DMS114 treated with DMSO at 0.1 percent for 48 hours (cell line): Measurements from ENCODE around the gene TOLLIP.

ENCODE experiments used
- DNase-seq: peaks from one replicate; lab custom pipeline; 2025; ENCODE audit not compliant: unreplicated experiment; lab: John Stamatoyannopoulos, UW

TOLLIP gene

GRCh38 chr11:1234771-1235305 lies 74.6 kb downstream of the TOLLIP start:
- DNase-seq: no peak

- DNase-seq: no peak
Observed at GRCh38 chr11:1234054-1234720, 75.2 kb downstream of the TOLLIP start.

- DNase-seq: no peak
Observed at GRCh38 chr11:1233351-1234053, 75.9 kb downstream of the TOLLIP start.

- no peak for DNase-seq
Observed at GRCh38 chr11:1232883-1233321, 76.5 kb downstream of the TOLLIP start.

- DNase-seq: no peak
Observed at GRCh38 chr11:1232021-1232882, 77.2 kb downstream of the TOLLIP start.

- DNase-seq: no peak
Observed at GRCh38 chr11:1231396-1232020, 77.9 kb downstream of the TOLLIP start.

- DNase-seq: no peak
Observed at GRCh38 chr11:1230456-1231395, 78.7 kb downstream of the TOLLIP start.

GRCh38 chr11:1230121-1230455 lies 79.3 kb downstream of the TOLLIP start:
- DNase-seq: no peak

- DNase-seq: no peak
Observed at GRCh38 chr11:1229471-1230120, 79.8 kb downstream of the TOLLIP start.

GRCh38 chr11:1228921-1229451 lies 80.4 kb downstream of the TOLLIP start:
- no peak for DNase-seq

- DNase-seq: no peak
Observed at GRCh38 chr11:1228101-1228821, 81.2 kb downstream of the TOLLIP start.

GRCh38 chr11:1227551-1228100 lies 81.8 kb downstream of the TOLLIP start:
- no peak for DNase-seq

- no peak for DNase-seq
Observed at GRCh38 chr11:1226986-1227550, 82.4 kb downstream of the TOLLIP start.

GRCh38 chr11:1226226-1226985 lies 83.0 kb downstream of the TOLLIP start:
- DNase-seq: no peak

GRCh38 chr11:1225386-1226225 lies 83.8 kb downstream of the TOLLIP start:
- no peak for DNase-seq
